ENCODE measurements around the gene DAP. TPM values are rescaled to one million over a fixed set of nuclear protein-coding genes. Genes with fewer than 3 reads are reported as not detected.
"Not testable (repeated sequence)": the region's sequence is repeated elsewhere in the genome, so short reads cannot be mapped to it uniquely, and the experiment has no call there.

DAP gene
- total and polyA plus RNA-seq, 8 donors = 68.3 to 183 (median 132) TPM

GRCh38 chr5:10726179-10726912, 34.7 kb downstream of the DAP start:
- H3K27ac ChIP-seq = peak overlapping the region; percentile 80 to 95 (median 92)
- intact Hi-C loops (cut with DNase I) = no loop called here
- no peaks in the 10 kb centered on the region for H3K9me3 ChIP-seq
- DNase-seq (peak in 1 of 6 donors; percentile 19), ATAC-seq (no peak), FAIRE-seq (no peak)
- TF ChIP-seq CTCF (IDR thresholded peaks at IDR 0.05) = no peak
- 71 to 84% methylated on average over 10 of the region's 10 CpGs for WGBS, 2 donors
- H3K27me3 ChIP-seq = no peaks in the 10 kb centered on the region
- no peak overlapping the region for H3K4me3 ChIP-seq
- peaks cover 40 to 58% (median 47%) of the 10 kb centered on the region in 3 donors for H3K4me1 ChIP-seq
- peaks cover 0 to 4% (median 0%) of the 10 kb centered on the region in 3 donors for H3K36me3 ChIP-seq

- ATAC-seq = peak in 1 of 4 donors; percentile 3
Observed at GRCh38 chr5:10725636-10726035, 35.4 kb downstream of the DAP start.

GRCh38 chr5:10724781-10725507, 36.1 kb downstream of the DAP start:
- H3K27ac ChIP-seq = peak overlapping the region; percentile 80 to 95 (median 92)
- ATAC-seq (peak; percentile 84 to 91 (median 88)), DNase-seq (peak; percentile 65 to 78 (median 75)), FAIRE-seq (no peak)
- H3K36me3 ChIP-seq = peaks cover 0 to 4% (median 0%) of the 10 kb centered on the region in 3 donors
- H3K27me3 ChIP-seq = no peaks in the 10 kb centered on the region
- no peaks in the 10 kb centered on the region for H3K9me3 ChIP-seq
- H3K4me1 ChIP-seq = peaks cover 40 to 62% (median 47%) of the 10 kb centered on the region in 3 donors
- no peak overlapping the region for H3K4me3 ChIP-seq
- intact Hi-C loops (cut with DNase I) = no loop called here
- peak in 2 of 4 donors; percentile 15 to 19 for TF ChIP-seq CTCF (IDR thresholded peaks at IDR 0.05)
- 12 to 21% methylated on average over 15 to 16 of the region's 16 CpGs for WGBS, 2 donors

More at GRCh38 chr5:10725636-10726035, 35.4 kb downstream of the DAP start:
- H3K4me3 ChIP-seq = no peak overlapping the region
- 13 to 15% methylated on average over 1 of the region's 1 CpG for WGBS, 2 donors
- DNase-seq = no peak
- intact Hi-C loops (cut with DNase I) = no loop called here
- FAIRE-seq = no peak
- H3K9me3 ChIP-seq = no peaks in the 10 kb centered on the region
- peak overlapping the region; percentile 80 to 95 (median 92) for H3K27ac ChIP-seq
- TF ChIP-seq CTCF (IDR thresholded peaks at IDR 0.05) = no peak
- peaks cover 0 to 4% (median 0%) of the 10 kb centered on the region in 3 donors for H3K36me3 ChIP-seq
- H3K27me3 ChIP-seq = no peaks in the 10 kb centered on the region
- peaks cover 40 to 58% (median 47%) of the 10 kb centered on the region in 3 donors for H3K4me1 ChIP-seq

GRCh38 chr5:10723514-10723913, 37.5 kb downstream of the DAP start:
- TF ChIP-seq CTCF (IDR thresholded peaks at IDR 0.05) = no peak
- WGBS, 2 donors = 86 to 100% methylated on average over 1 of the region's 1 CpG
- FAIRE-seq (no peak), ATAC-seq (no peak), DNase-seq (no peak)
- intact Hi-C loops (cut with DNase I) = no loop called here
- Histone ChIP-seq H3K36me3 (peaks cover 0 to 4% (median 0%) of the 10 kb centered on the region in 3 donors), H3K4me1 (peaks cover 39 to 56% (median 47%) of the 10 kb centered on the region in 3 donors), H3K27me3 (no peaks in the 10 kb centered on the region), H3K4me3 (no peak overlapping the region), H3K9me3 (no peaks in the 10 kb centered on the region), H3K27ac (peak overlapping the region in 3 of 4 donors; percentile 80 to 95 (median 91))

- peaks cover 16 to 30% (median 25%) of the 10 kb centered on the region in 3 donors for H3K4me1 ChIP-seq
- H3K27me3 ChIP-seq; ATAC-seq; H3K36me3 ChIP-seq; FAIRE-seq; DNase-seq; H3K9me3 ChIP-seq; intact Hi-C loops (cut with DNase I); H3K4me3 ChIP-seq: not testable (repeated sequence)
- 97% methylated on average over 4 of the region's 4 CpGs for whole genome bisulfite sequencing, 2 donors
- H3K27ac ChIP-seq = peak overlapping the region in 1 of 4 donors; percentile 35
Observed at GRCh38 chr5:10720766-10721165, 40.3 kb downstream of the DAP start.

Data from pancreas (tissue), 10 donors.